ENCODE results near the gene PSMB11.

The PSMB11 gene

DNA sequence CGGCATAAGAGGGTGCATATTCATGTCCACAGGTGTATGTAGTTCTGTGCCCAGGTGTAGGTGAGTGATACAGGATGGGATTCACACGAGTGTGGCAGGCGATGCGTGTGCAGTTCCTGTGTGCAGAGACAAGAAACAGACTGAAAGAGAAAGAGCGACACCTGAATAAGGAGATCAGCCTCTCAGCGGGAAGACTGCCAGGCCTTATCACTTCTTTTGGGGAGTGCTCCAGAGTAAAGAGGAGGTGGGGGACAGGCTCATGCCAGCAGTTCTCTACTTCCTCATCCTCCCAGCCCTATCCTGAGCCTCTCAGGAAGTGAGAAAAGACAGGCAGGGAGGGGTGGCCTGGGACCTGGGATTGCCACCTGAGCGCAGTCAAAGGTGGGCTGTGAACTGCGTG lies 2.8 kb downstream of the PSMB11 start:
- no peak for DNase-seq

DNA sequence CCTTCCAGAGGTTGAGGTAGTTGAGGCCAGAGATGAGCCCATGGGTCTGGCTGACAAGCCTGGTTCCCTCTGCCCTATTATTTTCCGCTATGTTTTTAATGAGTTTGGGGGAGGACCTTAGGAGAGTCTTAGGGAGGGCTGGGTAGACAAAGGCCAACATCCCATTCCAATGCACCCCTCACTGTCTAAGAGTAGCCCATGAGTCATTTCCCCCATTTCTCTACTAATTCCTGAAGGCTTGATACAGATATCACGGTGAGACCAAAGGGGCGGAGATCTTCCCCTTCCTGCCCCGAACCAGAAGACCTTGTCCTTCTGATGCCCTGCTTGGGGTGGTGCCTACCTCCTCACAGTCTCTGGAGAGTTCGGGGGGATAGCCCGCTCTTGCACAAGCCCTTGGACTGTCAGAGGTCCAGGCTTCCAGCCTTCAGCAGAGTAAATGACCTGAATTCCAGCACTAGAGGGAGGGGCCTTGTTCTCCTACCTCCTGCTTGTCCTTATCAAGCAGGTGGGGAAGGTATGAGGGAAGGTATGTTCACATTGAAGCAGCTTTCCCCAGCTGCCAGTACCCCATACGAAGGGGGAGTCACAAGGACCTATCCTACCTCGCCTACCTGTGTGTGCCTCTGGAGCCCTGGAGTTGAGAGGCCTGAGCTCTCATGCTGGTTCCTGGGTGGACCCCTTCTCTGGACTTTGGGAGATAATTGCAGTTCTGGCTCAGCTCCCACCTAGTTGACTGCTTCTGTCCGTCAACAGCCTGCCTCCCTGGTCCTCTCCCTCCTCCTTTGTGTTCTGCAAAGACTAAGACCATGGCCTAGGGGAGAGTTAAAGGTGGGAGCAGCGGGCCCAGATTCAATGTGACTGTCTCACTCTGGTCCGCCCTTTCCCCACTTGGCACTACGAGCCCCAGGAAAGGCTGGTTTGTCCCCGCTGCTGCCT lies 3.7 kb downstream of the PSMB11 start:
- no peak for DNase-seq

DNA sequence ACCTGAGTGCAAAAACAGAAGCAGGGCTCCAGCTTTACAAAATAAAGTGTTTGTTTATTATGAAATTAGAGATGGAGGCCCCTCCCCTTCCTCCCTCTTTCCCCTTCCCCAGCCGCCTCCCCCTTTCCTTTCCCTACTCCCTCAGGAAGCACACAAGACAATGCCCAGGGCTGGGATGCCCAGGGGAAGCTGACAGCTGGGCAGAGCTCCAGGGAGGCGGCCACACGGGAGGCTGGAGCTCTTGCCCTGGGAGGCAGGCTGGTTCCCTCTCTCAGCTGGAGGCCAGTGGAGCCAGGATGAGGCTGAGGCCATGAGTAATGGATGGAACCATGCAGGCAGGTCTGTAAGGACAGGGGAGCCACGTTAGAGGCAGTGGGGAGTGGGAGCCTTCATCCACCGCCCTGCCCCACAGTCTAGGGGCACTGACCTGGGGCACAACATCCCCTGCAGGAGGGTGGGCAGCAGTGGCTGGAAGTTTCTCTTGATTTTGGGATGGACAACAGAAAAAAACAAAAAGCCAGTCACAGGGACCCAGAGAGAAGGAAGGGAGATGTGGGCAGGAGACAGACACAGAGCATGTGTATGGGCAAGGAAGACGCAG lies 5.1 kb downstream of the PSMB11 start:
- no peak for DNase-seq

DNA sequence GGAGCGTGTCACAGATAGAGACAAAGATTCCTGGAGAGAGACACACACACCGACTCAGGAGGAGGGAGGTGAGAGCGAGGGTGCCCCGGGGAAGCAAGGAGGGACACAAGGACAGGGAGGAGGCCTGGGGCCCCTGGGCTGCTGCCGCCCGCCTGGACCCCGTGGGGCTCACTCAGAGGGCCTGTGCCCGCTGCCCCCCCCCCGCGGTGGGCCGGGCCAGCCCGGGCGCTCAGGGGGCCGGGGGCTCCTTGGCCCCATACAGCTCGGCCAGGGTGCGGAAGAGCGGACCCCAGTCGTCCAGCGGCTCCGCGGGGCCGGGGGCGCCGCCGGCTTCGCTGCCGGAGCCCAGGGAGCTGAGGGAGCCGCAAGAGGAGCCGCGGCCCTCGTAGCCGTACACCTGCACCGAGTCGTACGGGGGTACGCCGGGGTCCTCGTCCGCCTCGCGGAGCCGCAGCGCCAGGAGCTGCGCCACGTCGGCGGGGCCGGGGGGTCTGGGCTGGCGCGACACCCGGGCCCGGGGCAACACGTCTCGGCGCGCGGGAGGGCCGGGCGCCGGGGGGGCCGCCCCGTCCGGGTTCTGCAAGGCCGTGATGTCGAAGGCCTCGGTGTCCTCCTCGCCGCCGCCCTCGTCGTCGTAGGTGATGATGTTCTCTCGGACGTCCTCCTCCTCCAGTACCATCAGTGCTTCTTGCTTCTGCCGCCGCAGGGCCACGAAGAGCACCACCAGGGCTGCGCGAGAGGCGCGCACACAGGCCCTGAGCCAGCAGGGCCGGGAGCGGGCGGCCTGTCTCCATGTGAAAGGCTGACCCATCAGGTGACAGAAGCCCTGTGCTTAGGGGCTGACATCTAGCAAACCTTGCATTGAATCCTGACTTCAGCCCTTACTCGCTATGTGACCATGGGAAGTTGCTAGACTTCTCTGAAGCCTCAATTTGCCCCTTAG lies 6.0 kb downstream of the PSMB11 start:
- DNase-seq = no peak

DNA sequence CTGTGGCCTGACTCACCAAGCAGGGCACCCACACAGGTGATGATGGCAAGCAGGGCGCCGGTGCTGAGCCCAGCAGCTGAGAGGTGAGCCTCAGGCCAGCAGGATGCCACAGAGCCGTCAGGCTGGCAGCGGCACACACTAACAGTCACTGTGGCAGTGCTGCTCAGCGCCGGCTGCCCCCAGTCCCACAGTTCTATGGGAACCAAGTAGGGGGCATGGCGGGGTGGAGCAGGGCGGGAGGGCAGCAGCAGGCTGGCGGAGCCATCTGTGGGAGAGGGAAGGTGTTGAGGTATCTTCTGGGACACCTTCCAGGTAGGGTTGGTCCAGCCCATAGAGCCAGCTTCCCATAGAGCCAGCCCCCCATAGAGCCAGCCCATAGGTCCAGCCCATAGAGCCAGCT lies 7.0 kb downstream of the PSMB11 start:
- no peak for DNase-seq

DNA sequence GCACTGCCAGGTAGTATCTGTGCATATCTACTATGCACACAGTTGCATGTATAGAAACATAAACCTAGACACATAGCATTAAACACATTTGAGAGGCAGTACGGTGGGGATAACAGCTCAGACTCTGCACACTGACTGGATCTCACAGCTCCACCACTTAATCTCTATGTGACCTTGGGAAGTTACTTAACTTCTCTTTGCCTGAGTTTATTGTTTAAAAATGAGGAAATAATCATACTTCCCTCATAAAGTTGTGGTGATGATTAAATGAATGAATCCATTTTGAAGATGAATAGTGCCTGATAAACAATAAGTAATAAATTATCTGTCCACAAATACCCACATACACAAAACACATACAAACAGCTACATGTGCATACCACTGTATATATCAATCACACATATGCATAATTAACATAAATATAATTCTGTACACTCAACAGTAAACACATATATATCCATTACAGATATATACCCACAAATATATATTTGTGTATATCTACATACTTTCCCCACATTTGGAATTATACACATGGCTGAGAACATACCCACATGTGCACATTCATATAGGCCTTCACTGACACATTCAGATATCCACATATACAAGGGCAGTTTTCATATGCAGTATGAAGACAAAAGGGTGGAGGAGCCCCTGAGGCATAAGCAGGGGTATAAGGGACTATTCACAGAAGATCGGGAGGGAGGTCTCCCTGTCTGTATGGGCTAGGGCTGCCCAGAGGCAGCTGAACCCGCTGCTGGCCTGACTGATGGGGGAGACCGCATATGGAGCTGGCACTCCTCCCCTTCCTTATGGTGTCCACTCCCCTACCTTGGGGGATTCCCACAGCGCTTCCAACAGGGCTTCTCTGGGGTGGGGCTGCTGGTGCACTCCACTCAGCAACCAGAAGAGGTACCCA lies 9.4 kb downstream of the PSMB11 start:
- DNase-seq = no peak

DNA sequence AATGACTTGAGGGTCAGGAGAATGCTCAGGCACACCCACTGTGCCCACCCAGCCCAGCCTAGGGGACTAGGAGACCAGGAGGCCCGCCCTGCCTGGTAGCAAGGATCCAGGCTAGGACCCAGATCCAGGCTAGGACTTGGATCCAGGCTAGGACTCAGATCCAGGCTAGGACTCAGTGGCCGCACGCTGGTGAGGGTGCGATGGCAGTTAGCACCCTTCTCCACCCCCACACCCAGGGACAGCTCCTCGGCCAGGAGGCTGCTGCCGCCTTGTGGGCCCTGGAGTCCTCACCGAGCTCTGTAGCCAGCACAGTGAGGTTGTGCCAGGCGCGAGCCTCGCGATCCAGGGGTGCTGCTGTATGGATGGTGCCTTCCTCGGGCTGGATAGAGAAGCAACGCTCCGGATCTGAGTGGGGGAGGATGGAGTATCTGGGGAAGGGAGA lies 10.2 kb downstream of the PSMB11 start:
- DNase-seq = no peak

DNA sequence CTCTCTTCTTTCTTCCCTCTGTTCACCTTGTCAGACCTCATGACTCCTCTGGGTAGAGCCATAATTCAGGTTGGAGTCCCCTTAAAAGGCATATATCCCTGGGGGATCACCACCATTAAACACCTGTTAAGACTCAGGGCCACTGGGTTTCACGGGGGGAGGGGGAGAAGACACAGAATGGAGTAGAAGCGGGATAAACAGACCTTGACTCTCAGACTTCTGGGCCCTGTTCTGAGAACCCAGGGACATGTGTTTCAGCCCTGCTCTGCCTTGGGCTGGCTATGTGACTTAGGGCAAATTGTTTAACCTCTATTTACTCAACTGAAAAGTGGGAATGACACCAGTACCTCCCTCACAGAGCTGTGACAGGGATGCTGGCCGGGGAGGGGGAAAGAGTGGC lies 10.7 kb downstream of the PSMB11 start:
- no peak for DNase-seq

DNA sequence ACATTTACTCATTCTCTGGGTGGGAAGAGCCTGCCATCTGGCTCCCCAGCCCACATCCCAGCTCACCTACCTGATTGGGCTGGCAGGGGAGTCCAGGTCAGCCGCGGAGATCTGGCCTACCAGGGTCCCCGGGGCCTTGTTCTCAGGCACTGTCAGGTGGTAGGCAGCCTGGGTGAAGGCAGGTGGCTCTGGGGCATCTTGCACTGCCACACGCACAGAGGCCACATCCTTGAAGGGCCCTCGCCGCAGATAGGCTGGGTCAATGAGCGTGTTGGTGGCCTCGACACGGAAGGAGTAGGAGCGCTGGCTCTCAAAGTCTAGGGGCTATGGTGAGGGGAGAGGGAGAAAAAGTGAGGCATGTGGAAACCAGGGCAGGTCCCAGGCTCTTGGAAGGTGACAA lies 11.4 kb downstream of the PSMB11 start:
- DNase-seq = no peak

DNA sequence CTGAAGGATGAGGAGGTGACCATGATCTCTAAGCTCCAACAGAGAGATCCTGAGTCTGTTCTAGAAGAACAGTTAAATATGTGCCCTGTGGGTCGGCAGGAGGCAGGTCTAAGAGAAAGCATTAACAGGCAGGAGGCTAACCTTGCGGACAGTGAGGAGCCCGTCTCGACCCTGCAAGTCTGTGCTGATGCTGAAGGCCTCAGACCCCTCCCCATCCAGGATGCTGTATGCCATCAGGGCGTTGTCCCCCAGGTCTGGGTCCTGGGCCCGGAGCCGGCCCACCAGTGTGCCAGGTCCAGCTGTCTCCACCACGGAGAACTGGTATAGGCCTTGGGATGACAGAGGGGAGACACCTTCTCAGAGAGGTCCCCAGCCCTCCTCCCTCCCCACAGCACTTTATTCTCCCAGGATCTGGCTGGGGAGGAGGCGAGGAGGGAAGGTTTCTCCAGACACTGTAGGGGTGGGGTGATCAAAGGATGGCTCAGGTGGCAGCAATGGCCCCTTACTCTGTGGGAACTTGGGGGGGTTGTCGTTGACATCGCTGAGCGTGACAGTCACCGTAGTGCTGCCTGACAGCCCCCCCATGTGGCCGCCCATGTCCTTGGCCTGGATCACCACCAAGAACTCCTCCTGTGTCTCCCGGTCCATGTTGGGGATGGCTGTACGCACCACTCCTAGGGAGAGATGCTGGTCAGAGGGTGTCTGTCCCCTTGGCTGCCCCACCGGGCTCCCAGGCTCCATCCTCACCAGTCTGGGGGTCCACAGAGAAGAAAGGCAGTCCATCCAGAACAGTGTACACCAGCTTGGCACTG lies 12.2 kb downstream of the PSMB11 start:
- no peak for DNase-seq

DNA sequence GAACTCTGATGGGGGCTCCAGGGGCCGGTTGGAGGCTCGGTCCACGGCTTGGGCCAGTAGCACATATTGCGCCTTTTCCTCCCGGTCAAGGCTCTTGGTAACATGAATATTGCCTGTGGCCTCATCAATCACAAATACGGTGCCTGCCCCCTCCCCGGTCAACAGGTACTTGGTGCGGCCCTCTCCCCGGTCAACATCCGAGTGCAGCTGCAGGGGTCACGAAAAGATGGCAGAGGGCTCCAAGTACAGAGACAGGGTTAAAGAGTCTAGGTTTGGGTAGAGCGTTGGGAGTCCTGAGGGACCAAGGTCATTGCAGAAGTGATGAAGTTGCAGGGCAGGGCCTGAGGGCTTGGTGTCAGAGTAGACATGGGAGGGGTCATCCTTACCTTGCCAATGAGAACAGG lies 13.1 kb downstream of the PSMB11 start:
- no peak for DNase-seq

DNA sequence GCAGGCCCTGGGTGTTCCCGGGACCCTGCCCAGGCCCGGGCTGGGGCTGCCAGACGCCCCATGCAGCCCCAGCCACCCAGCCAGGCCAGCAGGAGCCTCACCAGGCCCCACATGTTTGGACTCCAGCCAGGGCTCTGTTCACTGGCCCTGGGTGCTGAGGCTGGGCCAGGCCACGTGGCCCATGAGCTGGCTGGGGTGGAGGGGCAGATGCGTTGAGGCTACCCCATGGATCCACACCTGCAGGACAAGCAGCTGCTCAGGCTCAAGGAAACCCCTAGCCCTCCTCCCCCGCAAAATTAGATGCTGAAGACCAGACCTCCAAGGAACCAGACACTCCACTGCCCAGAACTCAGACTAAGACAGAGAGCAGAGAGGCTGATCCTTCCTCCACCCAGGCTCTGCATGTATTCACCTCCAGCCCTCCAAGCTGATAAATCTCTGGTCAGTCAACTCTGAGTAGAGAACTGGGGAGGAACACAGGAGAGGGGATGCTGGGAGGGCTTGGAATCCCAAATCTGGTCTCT lies 13.7 kb downstream of the PSMB11 start:
- no peak for DNase-seq

DNA sequence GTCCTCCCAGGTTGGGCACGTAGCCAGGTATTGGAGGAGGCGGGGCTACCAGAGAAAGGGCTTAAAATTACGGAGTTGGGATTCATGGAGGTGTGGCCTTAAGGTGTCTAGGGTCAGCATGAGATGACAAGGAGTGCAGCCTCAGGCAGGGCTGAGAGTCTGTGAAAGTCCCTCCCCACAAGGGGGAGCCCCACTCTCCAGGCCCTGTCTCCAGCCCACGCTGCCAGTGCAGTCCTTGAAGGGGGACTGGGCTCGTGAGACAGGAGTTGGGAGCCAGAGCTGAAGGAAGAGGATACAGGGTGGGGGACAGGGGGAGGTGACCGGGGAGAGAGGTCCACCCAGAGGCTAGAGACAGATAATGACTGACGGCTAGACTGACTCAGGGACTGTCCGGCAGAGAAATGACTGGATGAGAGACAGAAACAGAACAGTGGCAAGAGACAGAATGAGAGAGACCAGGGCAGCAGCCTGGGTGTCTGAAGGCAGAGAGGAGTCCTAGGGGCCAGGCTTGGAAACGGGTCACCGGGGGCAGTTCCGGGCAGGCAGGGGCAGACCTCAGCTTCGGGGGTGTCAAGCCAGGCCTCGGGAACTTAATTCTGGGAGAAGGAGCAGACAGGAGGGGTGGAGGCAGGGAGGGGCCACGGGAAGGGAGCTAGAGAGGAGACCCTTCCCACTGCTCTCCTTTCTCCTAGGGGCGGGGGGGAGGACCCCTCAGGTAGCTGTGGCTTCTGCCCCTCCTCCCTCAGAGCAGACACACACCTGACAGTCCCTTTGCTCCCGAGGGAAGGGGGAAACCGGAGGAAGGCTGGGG lies 14.3 kb downstream of the PSMB11 start:
- no peak for DNase-seq

DNA sequence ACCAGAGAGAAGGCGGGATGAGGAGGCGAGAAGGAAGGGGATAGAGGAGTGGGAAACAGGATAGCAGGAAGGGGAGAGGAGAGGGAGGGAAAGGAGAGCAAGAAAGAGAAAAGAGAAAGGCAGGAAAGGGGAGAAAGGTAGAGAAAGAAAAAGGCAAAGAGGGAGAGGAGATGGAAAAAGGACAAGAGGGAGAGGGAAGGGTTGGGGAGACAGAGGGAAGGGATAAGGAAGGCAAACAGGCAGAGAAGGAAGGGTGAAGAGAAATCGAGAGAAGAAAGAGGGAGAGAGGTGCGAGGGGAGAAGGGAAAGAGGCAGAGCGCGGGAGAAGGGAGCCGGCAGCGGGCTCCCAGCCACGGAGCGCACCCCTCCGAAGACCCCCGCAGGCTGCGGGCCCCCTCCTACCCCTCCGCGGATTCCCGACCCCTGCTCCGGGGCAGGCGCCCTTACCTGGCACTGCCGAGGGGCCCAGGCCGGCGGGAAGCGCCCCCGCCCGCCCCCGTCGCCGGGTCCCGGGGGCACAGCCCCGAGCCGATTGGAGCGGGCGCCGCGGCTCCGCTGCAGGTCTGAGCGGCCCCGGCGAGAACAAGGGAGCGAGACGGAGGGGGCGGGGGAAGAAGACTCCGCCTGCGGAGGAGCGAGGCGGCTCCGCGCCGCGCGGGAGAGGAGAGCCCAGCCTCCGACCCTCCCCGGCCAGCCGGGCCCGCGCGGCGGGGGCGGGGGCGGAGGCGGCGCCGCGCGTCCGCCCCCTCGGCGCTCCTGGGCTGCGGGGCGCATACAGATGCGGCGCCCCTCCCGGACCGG lies 15.1 kb downstream of the PSMB11 start, which contains the start of gene CDH24:
TSS of gene CDH24 (minus strand) at position 565 of the 801 bp plus-strand sequence. CDS start 1,787 bp downstream, outside the sequence.
- DNase-seq = no peak

DNA sequence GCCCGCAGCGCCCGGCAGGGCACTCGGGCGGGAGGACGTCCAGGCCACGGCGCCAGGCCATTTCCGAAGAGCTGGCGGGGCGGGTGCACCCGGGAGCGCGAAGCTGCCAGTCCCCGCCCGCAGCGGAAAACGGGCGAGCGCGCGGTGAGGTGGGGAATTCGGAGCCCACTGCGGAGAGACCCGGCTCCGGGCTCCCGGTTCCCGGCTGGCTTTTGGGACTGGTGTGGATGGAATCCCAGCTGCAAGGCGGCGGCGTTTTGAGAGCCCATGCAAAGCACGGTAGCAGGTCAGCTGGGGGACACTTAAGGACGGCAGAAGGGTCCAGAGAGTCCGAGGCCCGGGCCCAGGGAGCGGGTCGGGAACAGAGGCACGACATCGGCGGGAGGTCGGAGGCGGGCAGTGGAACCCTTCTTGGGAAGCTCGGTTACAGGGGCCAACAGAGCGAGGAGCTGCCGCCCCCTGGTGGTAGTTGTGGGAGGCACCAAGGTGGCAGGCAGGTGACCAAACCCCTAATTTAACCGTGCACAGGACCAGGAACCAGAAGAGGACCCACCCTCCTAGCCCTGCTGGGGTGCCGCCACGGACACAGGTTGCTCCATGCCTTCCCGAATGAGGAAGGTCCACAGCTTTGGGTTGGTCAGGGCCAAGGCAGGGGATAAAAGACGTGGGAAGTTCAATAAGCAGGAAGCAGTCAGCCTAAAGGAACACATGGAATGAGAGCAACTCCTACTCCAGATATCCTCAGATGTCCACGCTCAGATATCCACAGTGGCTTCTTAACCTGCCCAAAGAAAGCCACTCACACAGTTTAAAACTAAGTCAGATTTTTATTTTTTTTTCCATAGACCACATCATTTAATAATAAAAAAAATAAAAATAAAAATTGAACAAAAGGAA lies 16.0 kb downstream of the PSMB11 start:
- no peak for DNase-seq

DNA sequence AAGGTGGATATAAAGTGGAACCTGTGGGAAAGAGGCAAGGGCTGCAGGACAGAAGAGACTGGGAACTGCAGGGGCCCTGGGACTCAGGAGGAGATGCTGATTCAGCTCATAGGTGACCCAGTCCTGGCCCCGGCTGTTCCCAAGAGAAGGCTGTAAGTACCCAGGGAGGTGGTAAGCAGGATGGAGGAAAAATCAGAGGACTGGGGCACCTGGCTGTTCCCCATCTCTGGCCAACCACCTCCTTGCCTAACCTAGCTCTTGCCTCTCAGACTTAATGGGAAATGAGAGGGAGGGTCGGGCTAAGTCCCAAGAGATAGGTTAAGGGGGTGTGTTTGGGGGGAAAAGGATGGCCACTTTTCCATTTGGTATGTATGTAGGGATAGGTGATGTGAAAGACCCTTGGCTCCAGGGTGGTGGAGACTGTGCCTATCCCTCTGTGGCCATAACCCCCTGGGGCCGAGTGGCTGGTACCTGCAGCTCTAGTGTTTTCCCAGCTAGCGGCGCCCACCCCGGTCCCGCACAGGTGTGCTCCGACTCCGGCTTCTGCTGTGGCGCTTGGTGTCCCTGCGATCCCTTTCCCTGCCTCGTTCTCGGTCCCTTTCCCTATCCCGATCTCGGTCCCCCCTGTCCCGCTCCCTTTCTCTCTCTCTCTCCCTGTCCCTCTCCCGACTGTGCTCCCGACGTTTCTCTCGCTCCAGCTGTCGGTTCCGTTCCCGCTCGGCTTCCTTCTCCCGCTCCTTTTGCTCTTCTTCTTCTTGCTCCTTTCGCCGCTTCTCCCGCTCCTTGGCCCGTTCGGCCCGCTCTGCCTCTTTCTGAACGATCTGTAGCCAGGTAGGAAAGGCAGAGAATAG lies 16.9 kb downstream of the PSMB11 start:
- no peak for DNase-seq
